ENCODE data around the gene HTT-AS.

DNA sequence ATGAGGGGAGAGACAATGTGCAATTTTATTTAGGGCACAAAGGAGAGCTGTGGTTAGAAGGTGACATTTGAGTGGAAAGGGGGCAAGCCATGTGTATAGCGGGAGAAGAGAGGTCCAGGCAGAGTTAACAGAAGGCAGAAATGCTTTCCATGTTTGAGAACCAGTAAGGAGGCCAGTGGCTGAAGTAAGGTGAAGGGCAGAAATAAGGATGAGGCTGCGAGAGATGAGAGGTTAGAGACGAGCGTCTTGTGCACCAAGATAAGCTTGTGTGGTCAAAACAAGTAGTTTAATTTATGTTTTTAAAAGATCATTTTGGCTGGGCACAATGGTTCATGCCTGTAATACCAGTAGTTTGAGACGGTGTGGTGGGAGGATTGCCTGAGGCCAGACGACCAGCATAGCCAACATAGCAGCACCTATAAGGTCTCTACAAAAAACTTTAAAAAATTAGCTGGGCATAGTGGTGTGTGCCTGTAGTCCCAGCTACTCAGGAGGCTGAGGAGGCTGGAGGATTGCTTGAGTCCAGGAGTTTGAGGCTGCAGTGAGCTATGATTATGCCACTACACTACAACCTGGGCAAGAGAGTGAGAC lies 8.7 kb upstream of the HTT-AS start:
- TF ChIP-seq, protein P1, sequence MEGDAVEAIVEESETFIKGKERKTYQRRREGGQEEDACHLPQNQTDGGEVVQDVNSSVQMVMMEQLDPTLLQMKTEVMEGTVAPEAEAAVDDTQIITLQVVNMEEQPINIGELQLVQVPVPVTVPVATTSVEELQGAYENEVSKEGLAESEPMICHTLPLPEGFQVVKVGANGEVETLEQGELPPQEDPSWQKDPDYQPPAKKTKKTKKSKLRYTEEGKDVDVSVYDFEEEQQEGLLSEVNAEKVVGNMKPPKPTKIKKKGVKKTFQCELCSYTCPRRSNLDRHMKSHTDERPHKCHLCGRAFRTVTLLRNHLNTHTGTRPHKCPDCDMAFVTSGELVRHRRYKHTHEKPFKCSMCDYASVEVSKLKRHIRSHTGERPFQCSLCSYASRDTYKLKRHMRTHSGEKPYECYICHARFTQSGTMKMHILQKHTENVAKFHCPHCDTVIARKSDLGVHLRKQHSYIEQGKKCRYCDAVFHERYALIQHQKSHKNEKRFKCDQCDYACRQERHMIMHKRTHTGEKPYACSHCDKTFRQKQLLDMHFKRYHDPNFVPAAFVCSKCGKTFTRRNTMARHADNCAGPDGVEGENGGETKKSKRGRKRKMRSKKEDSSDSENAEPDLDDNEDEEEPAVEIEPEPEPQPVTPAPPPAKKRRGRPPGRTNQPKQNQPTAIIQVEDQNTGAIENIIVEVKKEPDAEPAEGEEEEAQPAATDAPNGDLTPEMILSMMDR (IDR thresholded peaks at IDR 0.05; ENCODE audit: low read depth, low read length) = no peak
- no peak for TF ChIP-seq EZH2phosphoT487 (IDR thresholded peaks at IDR 0.05; ENCODE audit: low read depth)
